Mesendoderm (in vitro differentiated cells): ENCODE measurements around the gene CYP26C1.

Experiments
- DNase-seq: peaks from one replicate; pipeline ENCODE4 v3.0.0; 2013
- H2AK5ac ChIP-seq: 2 replicates; pipeline ENCODE4 v1.6.1; 2013; ENCODE audit warnings: low read length, inconsistent platforms
- H2BK120ac ChIP-seq: 2 replicates; pipeline ENCODE4 v1.6.1; 2013; ENCODE audit warnings: low read depth, mild to moderate bottlenecking, low read length, moderate library complexity, mixed read lengths
- H2BK15ac ChIP-seq: replicated peaks from 2 replicates; pipeline ENCODE4 v1.6.1; 2013; ENCODE audit warnings: low read depth, mild to moderate bottlenecking, moderate library complexity
- H2BK5ac ChIP-seq: 2 replicates; pipeline ENCODE4 v1.6.1; 2013; ENCODE audit warnings: low read length, inconsistent platforms
- H3K18ac ChIP-seq: 2 replicates; pipeline ENCODE4 v1.6.1; 2013; ENCODE audit warnings: mild to moderate bottlenecking, low read length, mixed read lengths
- H3K23ac ChIP-seq: one replicate; pipeline ENCODE4 v1.6.1; 2013; ENCODE audit warnings: low read length
- H3K27ac ChIP-seq: 2 replicates; pipeline ENCODE4 v1.5.1; 2013; ENCODE audit warnings: low read depth, mild to moderate bottlenecking, inconsistent platforms, low read length, moderate library complexity
- H3K27me3 ChIP-seq: 2 replicates; pipeline ENCODE4 v1.6.1; 2013; ENCODE audit warnings: low read length, control low read depth, mild to moderate bottlenecking, inconsistent platforms; ENCODE audit not compliant: insufficient read depth, poor library complexity
- H3K36me3 ChIP-seq: 2 replicates; pipeline ENCODE4 v1.6.1; 2013; ENCODE audit warnings: low read length, inconsistent platforms; ENCODE audit not compliant: control insufficient read depth, insufficient read depth
- H3K4ac ChIP-seq: one replicate; pipeline ENCODE4 v1.6.1; 2013; ENCODE audit warnings: low read depth, mild to moderate bottlenecking, low read length, moderate library complexity
- H3K4me1 ChIP-seq: 2 replicates; pipeline ENCODE4 v1.6.1; 2013; ENCODE audit warnings: low read depth, low read length, inconsistent platforms; ENCODE audit not compliant: control insufficient read depth
- H3K4me2 ChIP-seq: 2 replicates; pipeline ENCODE4 v1.6.1; 2013; ENCODE audit warnings: low read length
- H3K4me3 ChIP-seq: 2 replicates; pipeline ENCODE4 v1.5.1; 2013; ENCODE audit warnings: mild to moderate bottlenecking, low read length
- H3K56ac ChIP-seq: one replicate; pipeline ENCODE4 v1.6.1; 2013; ENCODE audit warnings: low read length
- H3K79me1 ChIP-seq: 2 replicates; pipeline ENCODE4 v1.6.1; 2013; ENCODE audit warnings: low read length, inconsistent platforms
- H3K79me2 ChIP-seq: 2 replicates; pipeline ENCODE4 v1.6.1; 2013; ENCODE audit warnings: mild to moderate bottlenecking, low read length; ENCODE audit not compliant: control insufficient read depth, insufficient read depth
- H3K9ac ChIP-seq: 2 replicates; pipeline ENCODE4 v1.6.1; 2013; ENCODE audit warnings: low read length, inconsistent platforms
- H4K5ac ChIP-seq: one replicate; pipeline ENCODE4 v1.6.1; 2013; ENCODE audit warnings: low read length
- H4K8ac ChIP-seq: one replicate; pipeline ENCODE4 v1.6.1; 2013; ENCODE audit warnings: low read depth, mild to moderate bottlenecking, control low read depth, low read length, moderate library complexity
- WGBS: extraction: QIAGEN DNeasy Blood & Tissue Kit; methylation state at CpG from one replicate; pipeline ENCODE4 v1.1.7; 2013; ENCODE audit warnings: low lambda C conversion rate, missing lambda C conversion rate; ENCODE audit not compliant: insufficient coverage; ENCODE audit errors: extremely low coverage; 5-methylcytosine and 5-hydroxymethylcytosine counted together

The CYP26C1 gene

GRCh38 chr10:93079663-93080349 is 19.2 kb downstream of the CYP26C1 start:
- Histone ChIP-seq H3K9ac (peak overlapping the region; percentile 55), H3K4me2 (no peak overlapping the region), H4K8ac (no peak overlapping the region), H3K4me3 (no peak overlapping the region), H2BK120ac (peak overlapping the region; percentile 79), H3K36me3 (peaks cover 5% of the 10 kb centered on the region), H3K56ac (peak overlapping the region; percentile 79), H2AK5ac (peak overlapping the region; percentile 70), H2BK15ac (no peak overlapping the region), H3K27me3 (peaks cover 5% of the 10 kb centered on the region), H3K79me1 (no peaks in the 10 kb centered on the region), H2BK5ac (peak overlapping the region; percentile 26), H3K79me2 (peaks cover 7% of the 10 kb centered on the region), H3K18ac (peak overlapping the region; percentile 0), H4K5ac (no peak overlapping the region), H3K23ac (no peak overlapping the region), H3K4me1 (no peaks in the 10 kb centered on the region), H3K4ac (no peak overlapping the region), H3K27ac (no peak overlapping the region)
- peak; percentile 59 for DNase-seq
- WGBS = no CpG with 5 or more reads among the region's 9 CpGs

- Histone ChIP-seq H3K4me3 (no peak overlapping the region), H4K8ac (no peak overlapping the region), H3K27ac (no peak overlapping the region), H3K56ac (peak overlapping the region; percentile 79), H3K4me2 (no peak overlapping the region), H3K27me3 (peaks cover 2% of the 10 kb centered on the region), H3K18ac (peak overlapping the region; percentile 55), H3K36me3 (peaks cover 3% of the 10 kb centered on the region), H3K9ac (peak overlapping the region; percentile 55), H3K79me2 (peaks cover 4% of the 10 kb centered on the region), H2AK5ac (peak overlapping the region; percentile 2), H2BK120ac (peak overlapping the region; percentile 79), H4K5ac (peak overlapping the region; percentile 42), H3K23ac (no peak overlapping the region), H3K4ac (peak overlapping the region; percentile 70), H3K79me1 (no peaks in the 10 kb centered on the region), H2BK15ac (no peak overlapping the region), H2BK5ac (peak overlapping the region; percentile 26), H3K4me1 (no peaks in the 10 kb centered on the region)
- DNase-seq = peak; percentile 62
- no CpG with 5 or more reads among the region's 22 CpGs for WGBS
Measured at GRCh38 chr10:93080350-93081046, 19.9 kb downstream of the CYP26C1 start.

- Histone ChIP-seq H3K27ac (no peak overlapping the region), H3K79me1 (no peaks in the 10 kb centered on the region), H3K27me3 (no peaks in the 10 kb centered on the region), H3K36me3 (no peaks in the 10 kb centered on the region), H3K79me2 (no peaks in the 10 kb centered on the region), H3K4ac (peak overlapping the region; percentile 70), H3K18ac (peak overlapping the region; percentile 55), H4K8ac (no peak overlapping the region), H3K4me3 (no peak overlapping the region), H2AK5ac (peak overlapping the region; percentile 2), H2BK15ac (no peak overlapping the region), H3K4me2 (no peak overlapping the region), H2BK120ac (peak overlapping the region; percentile 7), H3K9ac (no peak overlapping the region), H3K23ac (no peak overlapping the region), H3K56ac (peak overlapping the region; percentile 68), H4K5ac (no peak overlapping the region), H3K4me1 (no peaks in the 10 kb centered on the region), H2BK5ac (peak overlapping the region; percentile 9)
- WGBS = no CpG with 5 or more reads among the region's 3 CpGs
- no peak for DNase-seq
Measured at GRCh38 chr10:93081318-93081717, 20.7 kb downstream of the CYP26C1 start.

DNA sequence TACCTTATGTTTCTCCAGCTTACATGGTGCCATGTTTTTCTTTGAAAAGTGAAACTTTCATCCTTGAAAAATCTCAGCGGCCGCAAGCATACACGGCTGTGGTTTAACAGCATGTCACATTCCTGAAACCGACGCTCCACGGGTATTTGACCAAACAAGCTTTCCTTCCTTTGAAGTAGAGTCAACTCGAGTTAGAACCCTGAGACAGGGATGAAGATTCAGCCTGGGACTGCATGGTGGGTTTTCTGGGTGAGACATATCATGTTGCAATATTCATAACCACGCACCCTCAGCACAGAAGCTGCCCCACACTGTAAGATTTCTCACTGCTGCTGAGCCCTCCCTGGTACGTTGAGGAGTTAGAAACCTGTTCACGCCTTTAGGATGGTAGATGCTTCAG is 21.2 kb downstream of the CYP26C1 start:
- Histone ChIP-seq H3K56ac (peak overlapping the region; percentile 43), H3K18ac (peak overlapping the region; percentile 55), H3K4ac (peak overlapping the region; percentile 73), H2BK5ac (peak overlapping the region; percentile 10), H3K27ac (no peak overlapping the region), H3K36me3 (no peaks in the 10 kb centered on the region), H2BK15ac (no peak overlapping the region), H2AK5ac (peak overlapping the region; percentile 74), H3K9ac (no peak overlapping the region), H3K27me3 (no peaks in the 10 kb centered on the region), H4K5ac (no peak overlapping the region), H3K23ac (no peak overlapping the region), H3K79me2 (no peaks in the 10 kb centered on the region), H3K4me3 (no peak overlapping the region), H3K4me2 (no peak overlapping the region), H3K79me1 (no peaks in the 10 kb centered on the region), H2BK120ac (peak overlapping the region; percentile 7), H4K8ac (no peak overlapping the region), H3K4me1 (no peaks in the 10 kb centered on the region)
- DNase-seq = no peak
- no CpG with 5 or more reads among the region's 10 CpGs for WGBS

- no peaks in the 10 kb centered on the region for H3K79me1 ChIP-seq
- H3K56ac ChIP-seq = no peak overlapping the region
- no peak overlapping the region for H4K5ac ChIP-seq
- DNase-seq = no peak
- H3K36me3 ChIP-seq = no peaks in the 10 kb centered on the region
- H3K4me2 ChIP-seq = no peak overlapping the region
- no peak overlapping the region for H3K9ac ChIP-seq
- no peak overlapping the region for H3K27ac ChIP-seq
- no peaks in the 10 kb centered on the region for H3K79me2 ChIP-seq
- no peak overlapping the region for H3K18ac ChIP-seq
- H3K27me3 ChIP-seq = no peaks in the 10 kb centered on the region
- no peak overlapping the region for H3K23ac ChIP-seq
- H2BK5ac ChIP-seq = no peak overlapping the region
- H2BK15ac ChIP-seq = no peak overlapping the region
- H2BK120ac ChIP-seq = no peak overlapping the region
- no peak overlapping the region for H4K8ac ChIP-seq
- no peak overlapping the region for H3K4me3 ChIP-seq
- WGBS = no CpG with 5 or more reads among the region's 7 CpGs
- H2AK5ac ChIP-seq = no peak overlapping the region
- peaks cover 4% of the 10 kb centered on the region for H3K4me1 ChIP-seq
- H3K4ac ChIP-seq = no peak overlapping the region
Measured at GRCh38 chr10:93083743-93084539, 23.3 kb downstream of the CYP26C1 start.
